HG03097 (cell line): ENCODE results near the gene ZSCAN30.
A peak's percentile ranks its signal among the peaks of the same experiment; 100 is the strongest.

Source experiments
- ATAC-seq: cut with Tn5 transposase; IDR thresholded peaks from one replicate; pipeline ENCODE4 v1.9.1; 2021; ENCODE audit not compliant: unreplicated experiment, low FRiP score

ZSCAN30 gene

GRCh38 chr18:35283923-35284794 is 5.9 kb downstream of the ZSCAN30 start:
- no peak for ATAC-seq

- no peak for ATAC-seq
Measured at GRCh38 chr18:35282353-35282752, 7.7 kb downstream of the ZSCAN30 start.

GRCh38 chr18:35278969-35279368 is 11.1 kb downstream of the ZSCAN30 start:
- ATAC-seq = no peak

- ATAC-seq = no peak
Measured at GRCh38 chr18:35278085-35278484, 11.9 kb downstream of the ZSCAN30 start.

- ATAC-seq = no peak
Measured at GRCh38 chr18:35277633-35278032, 12.4 kb downstream of the ZSCAN30 start.

GRCh38 chr18:35276267-35276666 is 13.8 kb downstream of the ZSCAN30 start:
- ATAC-seq = no peak

- no peak for ATAC-seq
Measured at GRCh38 chr18:35271656-35272055, 18.4 kb downstream of the ZSCAN30 start.

GRCh38 chr18:35268821-35269220 is 21.2 kb downstream of the ZSCAN30 start:
- no peak for ATAC-seq

- no peak for ATAC-seq
Measured at GRCh38 chr18:35267809-35268208, 22.2 kb downstream of the ZSCAN30 start.

GRCh38 chr18:35267161-35267651 is 22.8 kb downstream of the ZSCAN30 start:
- ATAC-seq = peak; percentile 78

- no peak for ATAC-seq
Measured at GRCh38 chr18:35264409-35264808, 25.6 kb downstream of the ZSCAN30 start.

GRCh38 chr18:35256947-35257346 is 33.1 kb downstream of the ZSCAN30 start:
- no peak for ATAC-seq

GRCh38 chr18:35253655-35254287 is 36.3 kb downstream of the ZSCAN30 start:
- ATAC-seq = no peak

- ATAC-seq = no peak
Measured at GRCh38 chr18:35252466-35252865, 37.6 kb downstream of the ZSCAN30 start.

GRCh38 chr18:35248429-35248828 is 41.6 kb downstream of the ZSCAN30 start:
- ATAC-seq = no peak

GRCh38 chr18:35247412-35248249 is 42.4 kb downstream of the ZSCAN30 start:
- ATAC-seq = no peak

GRCh38 chr18:35246831-35247230 is 43.2 kb downstream of the ZSCAN30 start:
- ATAC-seq = no peak

- ATAC-seq = no peak
Measured at GRCh38 chr18:35245719-35246317, 44.2 kb downstream of the ZSCAN30 start.

- no peak for ATAC-seq
Measured at GRCh38 chr18:35244671-35245070, 45.4 kb downstream of the ZSCAN30 start.

GRCh38 chr18:35242426-35242825 is 47.6 kb downstream of the ZSCAN30 start:
- ATAC-seq = no peak

GRCh38 chr18:35241448-35241804 is 48.6 kb downstream of the ZSCAN30 start:
- no peak for ATAC-seq
